ENCODE data around the gene ASB10.

GRCh38 chr7:151231080-151231479, 44.0 kb upstream of the ASB10 start:
- no peak for TF ChIP-seq CTCF (IDR thresholded peaks at IDR 0.05)
- no peak for TF ChIP-seq POLR2A (IDR thresholded peaks at IDR 0.05)
